SK-N-SH (cell line): ENCODE data around the gene CALML6.

Experiments used
- EZH2phosphoT487 ChIP-seq: fragments of 200-600 bp; sonication (generic); IDR thresholded peaks from 2 replicates; pipeline ENCODE4 v1.6.1; 2017; ENCODE audit warnings: low read depth, mixed run types, mild to moderate bottlenecking, antibody characterized with exemption, moderate library complexity, borderline replicate concordance
- FOSL2 ChIP-seq: IDR thresholded peaks from 2 replicates; pipeline ENCODE4 v1.4.0; 2012; ENCODE audit warnings: low read depth, mild to moderate bottlenecking, moderate library complexity, borderline replicate concordance
- FOXM1 ChIP-seq: IDR thresholded peaks from 2 replicates; pipeline ENCODE4 v1.4.0; 2012; ENCODE audit warnings: low read depth, mild to moderate bottlenecking
- JUND ChIP-seq: IDR thresholded peaks from 2 replicates; pipeline ENCODE4 v1.4.0; 2012
- MXI1 ChIP-seq: IDR thresholded peaks from 2 replicates; pipeline ENCODE4 v1.6.1; 2012; ENCODE audit warnings: mild to moderate bottlenecking, low read depth, low read length, improper control_type of control experiment
- NRF1 ChIP-seq: IDR thresholded peaks from 2 replicates; pipeline ENCODE4 v1.6.1; 2012; ENCODE audit warnings: low read depth, mild to moderate bottlenecking, low read length
- POLR2AphosphoS5 ChIP-seq: IDR thresholded peaks from 2 replicates; pipeline ENCODE4 v1.6.1; 2012; ENCODE audit warnings: low read depth, low read length
- RAD21 ChIP-seq: IDR thresholded peaks from 2 replicates; pipeline ENCODE4 v1.6.1; 2012; ENCODE audit warnings: mild to moderate bottlenecking, low read length
- RCOR1 ChIP-seq: fragments of 150-350 bp; IDR thresholded peaks from 2 replicates; pipeline ENCODE4 v1.6.1; 2017; ENCODE audit warnings: antibody characterized with exemption, low read length
- RFX5 ChIP-seq: IDR thresholded peaks from 2 replicates; pipeline ENCODE4 v1.6.1; 2012; ENCODE audit warnings: mild to moderate bottlenecking, improper control_type of control experiment, low read length
- SMC3 ChIP-seq: IDR thresholded peaks from 2 replicates; pipeline ENCODE4 v1.6.1; 2012; ENCODE audit warnings: low read depth, low read length, improper control_type of control experiment
- YY1 ChIP-seq: IDR thresholded peaks from 2 replicates; pipeline ENCODE4 v1.4.0; 2012; ENCODE audit warnings: low read depth, mild to moderate bottlenecking
- TF ChIP-seq, protein P1 (sequence below): fragments of 200-600 bp; sonication (generic); IDR thresholded peaks from 2 replicates; pipeline ENCODE4 v1.6.1; 2017; ENCODE audit warnings: antibody characterized with exemption, mild to moderate bottlenecking, moderate library complexity
- TF ChIP-seq, protein P2 (sequence below): IDR thresholded peaks from 2 replicates; pipeline ENCODE4; 2012

GRCh38 chr1:1922956-1923833 lies 8.1 kb downstream of the CALML6 start:
- TF ChIP-seq, protein P1, sequence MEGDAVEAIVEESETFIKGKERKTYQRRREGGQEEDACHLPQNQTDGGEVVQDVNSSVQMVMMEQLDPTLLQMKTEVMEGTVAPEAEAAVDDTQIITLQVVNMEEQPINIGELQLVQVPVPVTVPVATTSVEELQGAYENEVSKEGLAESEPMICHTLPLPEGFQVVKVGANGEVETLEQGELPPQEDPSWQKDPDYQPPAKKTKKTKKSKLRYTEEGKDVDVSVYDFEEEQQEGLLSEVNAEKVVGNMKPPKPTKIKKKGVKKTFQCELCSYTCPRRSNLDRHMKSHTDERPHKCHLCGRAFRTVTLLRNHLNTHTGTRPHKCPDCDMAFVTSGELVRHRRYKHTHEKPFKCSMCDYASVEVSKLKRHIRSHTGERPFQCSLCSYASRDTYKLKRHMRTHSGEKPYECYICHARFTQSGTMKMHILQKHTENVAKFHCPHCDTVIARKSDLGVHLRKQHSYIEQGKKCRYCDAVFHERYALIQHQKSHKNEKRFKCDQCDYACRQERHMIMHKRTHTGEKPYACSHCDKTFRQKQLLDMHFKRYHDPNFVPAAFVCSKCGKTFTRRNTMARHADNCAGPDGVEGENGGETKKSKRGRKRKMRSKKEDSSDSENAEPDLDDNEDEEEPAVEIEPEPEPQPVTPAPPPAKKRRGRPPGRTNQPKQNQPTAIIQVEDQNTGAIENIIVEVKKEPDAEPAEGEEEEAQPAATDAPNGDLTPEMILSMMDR = no peak
- no peak for TF ChIP-seq YY1
- no peak for TF ChIP-seq RAD21
- TF ChIP-seq JUND = no peak
- no peak for TF ChIP-seq NRF1
- TF ChIP-seq, protein P2, sequence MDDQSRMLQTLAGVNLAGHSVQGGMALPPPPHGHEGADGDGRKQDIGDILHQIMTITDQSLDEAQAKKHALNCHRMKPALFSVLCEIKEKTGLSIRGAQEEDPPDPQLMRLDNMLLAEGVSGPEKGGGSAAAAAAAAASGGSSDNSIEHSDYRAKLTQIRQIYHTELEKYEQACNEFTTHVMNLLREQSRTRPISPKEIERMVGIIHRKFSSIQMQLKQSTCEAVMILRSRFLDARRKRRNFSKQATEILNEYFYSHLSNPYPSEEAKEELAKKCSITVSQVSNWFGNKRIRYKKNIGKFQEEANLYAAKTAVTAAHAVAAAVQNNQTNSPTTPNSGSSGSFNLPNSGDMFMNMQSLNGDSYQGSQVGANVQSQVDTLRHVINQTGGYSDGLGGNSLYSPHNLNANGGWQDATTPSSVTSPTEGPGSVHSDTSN = no peak
- TF ChIP-seq MXI1 = no peak
- TF ChIP-seq EZH2phosphoT487 = no peak
- TF ChIP-seq RFX5 = no peak
- TF ChIP-seq POLR2AphosphoS5 = no peak
- no peak for TF ChIP-seq FOSL2
- TF ChIP-seq FOXM1 = no peak
- TF ChIP-seq SMC3 = no peak
- no peak for TF ChIP-seq RCOR1
